CD4-positive, alpha-beta T cell treated with Interleukin-17A for 4 hours (primary cell): ENCODE measurements around the gene UGT1A6.
"Not testable (repeated sequence)": the region's sequence is repeated elsewhere in the genome, so short reads cannot be mapped to it uniquely, and the experiment has no call there.

Experiments
- DNase-seq: peaks from one replicate; pipeline ENCODE4 v3.0.0-alpha.2; 2020; ENCODE audit warnings: mixed read lengths

Gene UGT1A6

DNA sequence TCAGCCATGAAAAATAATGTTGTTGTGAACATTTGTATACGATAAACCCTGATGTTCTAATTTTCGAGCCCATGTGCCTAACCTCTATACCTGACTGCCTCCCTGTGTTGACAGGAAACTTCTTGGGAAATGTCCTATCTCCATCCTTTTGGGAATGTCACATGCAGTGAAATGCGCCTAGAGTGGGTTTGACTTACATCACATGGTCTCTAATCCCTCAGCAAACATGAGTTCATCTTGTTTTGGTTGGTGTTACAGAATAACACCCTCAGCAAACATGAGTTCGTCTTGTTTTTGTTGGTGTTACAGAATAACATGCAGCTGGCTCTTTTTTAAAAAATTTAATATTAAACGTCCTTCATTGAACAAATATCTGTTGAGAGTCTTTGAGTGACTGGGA is 4.3 kb upstream of the UGT1A6 start:
- no peak for DNase-seq

DNA sequence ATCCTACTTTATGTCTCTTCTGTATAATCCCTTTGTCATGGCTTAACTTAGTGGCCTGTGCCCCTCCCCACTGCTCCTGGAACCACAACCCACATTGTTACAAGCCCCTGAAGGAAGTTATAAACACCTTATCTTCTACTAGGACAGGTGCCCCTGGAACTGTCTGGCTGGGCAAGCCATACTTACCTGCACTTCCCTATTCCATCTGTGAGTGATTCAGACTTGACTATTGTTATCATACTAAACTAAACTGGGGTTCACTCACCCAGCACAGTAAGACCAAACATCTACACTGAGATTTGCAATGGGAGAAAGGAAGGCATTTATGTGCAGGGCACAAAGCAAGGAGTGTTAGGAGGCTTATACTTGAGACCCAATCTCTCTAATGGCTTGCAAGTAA is 3.7 kb upstream of the UGT1A6 start:
- DNase-seq, result no peak

DNA sequence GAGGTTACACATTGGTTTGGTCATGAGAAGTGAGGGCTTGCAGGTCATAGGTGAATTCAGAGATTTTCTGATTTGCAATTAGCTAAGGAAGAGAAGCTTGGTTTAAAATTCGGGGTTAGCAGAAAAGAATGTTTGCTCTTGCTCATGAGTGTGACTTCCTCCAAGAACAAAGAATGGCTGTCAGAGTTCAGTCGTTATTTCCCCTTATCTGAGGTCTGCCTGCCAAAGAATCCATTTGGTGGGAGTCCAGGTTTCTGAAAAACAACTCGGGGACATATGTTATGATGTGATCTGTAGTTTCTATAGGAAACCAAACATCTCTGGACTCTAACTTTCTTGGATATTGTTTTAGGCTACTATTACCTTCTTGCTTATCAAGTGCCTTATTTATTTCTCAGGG is 3.2 kb upstream of the UGT1A6 start:
- no peak for DNase-seq

DNA sequence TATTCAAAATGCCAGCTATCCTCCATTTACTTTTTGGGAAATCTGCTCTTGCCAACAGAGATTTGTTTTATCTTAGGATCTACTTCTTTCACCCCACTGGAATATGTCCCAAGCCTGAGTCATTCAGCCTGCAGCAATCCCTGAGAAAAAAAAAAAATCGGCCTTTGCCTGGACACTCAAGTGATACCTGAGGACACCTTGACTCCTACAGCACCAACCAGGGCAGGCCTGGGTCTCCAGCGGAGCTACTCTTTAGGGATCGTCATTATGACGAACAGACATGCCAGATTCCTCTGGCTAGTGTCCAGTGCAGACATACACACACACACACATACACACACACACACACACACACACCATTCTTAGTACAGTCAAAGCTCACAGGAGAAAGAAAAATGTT is 2.2 kb upstream of the UGT1A6 start:
- DNase-seq, result no peak

DNA sequence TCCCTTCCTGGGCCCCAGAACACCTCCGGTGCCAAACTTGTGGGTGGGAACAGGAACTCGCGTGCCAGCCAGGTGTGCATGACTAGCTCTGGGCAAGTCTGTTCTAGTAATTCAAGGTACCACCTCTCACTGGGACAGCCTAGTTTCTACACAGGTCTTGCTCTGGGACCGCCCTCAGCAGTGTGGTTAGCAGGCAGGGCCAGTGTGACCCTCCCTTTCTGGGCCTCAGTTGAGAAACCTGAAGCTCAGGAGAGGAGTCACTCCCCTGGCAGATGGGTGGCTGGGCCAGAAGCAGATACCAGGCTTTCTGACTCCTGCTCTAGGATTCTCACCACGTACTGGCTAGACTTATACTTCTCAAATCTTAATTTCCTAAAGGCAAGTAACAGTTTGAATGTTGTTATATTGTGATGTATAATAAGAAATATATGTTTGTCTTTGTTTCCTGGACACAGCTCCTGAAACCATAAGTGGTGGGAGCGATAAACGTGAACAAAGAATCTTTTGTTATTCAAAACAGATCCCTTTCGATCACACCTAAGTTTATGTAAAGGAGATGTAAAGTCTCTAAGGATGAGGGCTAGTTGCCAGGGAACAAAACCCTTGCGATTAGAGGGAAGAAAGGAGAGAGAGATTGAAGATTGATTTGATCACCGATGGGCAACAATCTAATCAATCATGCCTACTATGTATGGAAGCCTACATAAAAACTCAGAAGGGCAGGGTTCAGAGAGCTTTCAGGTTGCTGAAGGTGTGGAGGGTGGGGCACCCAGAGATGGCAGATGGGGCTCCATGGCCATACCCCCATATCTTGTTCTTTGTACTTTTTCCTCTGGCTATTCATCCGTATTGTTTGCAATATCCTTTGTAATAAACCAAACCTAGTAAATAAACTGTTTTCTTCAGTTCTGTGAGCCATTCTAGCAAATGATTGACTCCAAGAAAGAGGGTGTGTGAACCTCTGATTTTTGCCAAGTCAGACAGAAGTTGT is 952 bp upstream of the UGT1A6 start:
- no peak for DNase-seq

DNA sequence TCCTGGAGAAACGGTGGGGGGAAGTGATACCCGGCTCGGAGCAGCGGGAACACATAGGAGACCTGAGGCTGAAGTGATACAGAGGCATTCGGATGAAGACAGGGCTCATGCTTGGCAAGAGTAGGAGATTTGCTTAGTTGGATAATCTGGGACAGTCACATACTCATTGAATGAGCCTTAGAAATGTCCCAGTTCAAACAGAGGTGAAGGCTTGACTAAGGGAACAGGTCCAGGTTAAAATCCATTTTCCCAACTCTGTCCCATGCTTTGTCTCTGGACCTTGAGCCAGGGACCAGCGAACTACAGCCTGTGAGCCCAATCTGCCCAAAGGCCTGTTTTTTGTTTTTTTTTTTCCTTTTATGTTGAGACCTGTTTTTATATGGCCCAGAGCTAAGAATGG is 1.3 kb downstream of the UGT1A6 start:
- no peak for DNase-seq

DNA sequence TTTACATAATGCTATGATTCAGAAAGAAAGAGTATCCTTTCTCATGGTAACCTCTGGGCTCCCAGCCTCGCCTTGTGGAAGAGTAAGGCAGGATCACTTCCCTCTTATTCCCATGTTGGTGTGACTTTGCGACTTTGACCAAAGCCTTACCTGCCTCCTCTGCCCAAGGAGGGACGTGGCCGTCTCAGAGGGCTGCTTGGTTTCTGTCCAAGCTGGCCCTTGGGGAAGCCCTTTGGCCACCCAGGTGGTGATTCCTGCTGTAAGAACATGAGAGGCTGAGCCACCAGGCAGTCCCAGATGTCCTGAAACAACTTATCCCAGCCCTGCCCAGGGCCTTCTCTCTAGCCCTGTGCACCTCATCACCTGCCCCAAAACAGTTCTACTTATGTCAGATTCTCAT is 6.0 kb downstream of the UGT1A6 start:
- DNase-seq, result no peak

DNA sequence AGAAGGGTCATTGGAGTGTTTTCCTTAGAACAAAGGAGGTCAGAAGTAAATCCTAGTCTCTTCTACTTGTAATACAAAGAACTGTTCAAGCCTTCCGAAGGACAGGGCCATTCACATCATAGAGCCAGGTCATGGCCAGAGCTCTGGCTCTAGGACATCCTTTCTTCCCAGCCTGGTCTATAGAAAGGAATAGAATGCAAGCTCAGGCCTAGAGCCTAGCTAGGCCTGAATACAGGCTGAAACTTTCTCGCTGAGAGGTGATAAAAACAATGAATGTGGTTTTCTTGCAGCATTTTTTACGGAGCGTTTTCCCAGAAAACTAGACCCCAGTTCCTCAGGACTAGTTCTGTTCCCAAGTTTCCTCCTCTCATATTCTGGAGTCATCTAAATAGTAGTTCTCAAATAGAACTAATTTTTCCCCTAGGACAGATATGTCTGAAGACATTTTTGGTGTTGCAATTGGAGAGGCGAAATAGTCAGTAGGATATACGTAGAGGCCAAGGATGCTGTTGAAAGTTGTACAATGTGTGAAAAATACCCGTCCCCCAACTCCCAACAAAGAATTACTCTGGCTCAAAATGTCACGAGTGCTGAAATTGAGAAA is 6.8 kb downstream of the UGT1A6 start:
- no peak for DNase-seq

DNA sequence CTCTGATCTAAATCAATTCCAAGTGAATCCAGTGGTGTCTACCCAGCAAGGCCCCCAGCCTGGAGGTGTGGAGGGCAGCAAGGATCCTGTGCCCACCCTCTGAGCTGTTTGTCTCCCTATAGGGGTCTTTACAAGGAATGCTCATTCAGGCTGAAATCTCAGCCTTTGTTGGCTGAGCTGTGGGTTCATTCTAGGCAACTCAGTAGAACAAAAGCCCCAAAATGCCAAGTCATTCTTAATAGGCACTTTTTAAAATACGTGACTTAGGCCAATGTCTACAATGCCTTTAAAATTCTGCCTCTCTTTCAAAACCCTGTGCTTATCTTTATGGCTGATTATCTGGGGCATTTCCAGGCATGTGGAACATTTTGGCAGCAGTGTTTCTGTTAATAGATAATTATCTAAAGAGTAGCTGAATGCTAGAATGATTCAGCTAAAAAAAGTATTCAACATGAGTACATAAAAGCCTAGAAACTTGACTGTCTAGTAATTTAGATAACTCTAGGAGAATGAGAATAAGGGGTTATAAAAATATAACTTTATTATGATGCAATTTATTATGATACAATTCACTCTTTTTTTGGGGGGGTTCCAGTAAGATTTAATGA is 7.4 kb downstream of the UGT1A6 start:
- no peak for DNase-seq

DNA sequence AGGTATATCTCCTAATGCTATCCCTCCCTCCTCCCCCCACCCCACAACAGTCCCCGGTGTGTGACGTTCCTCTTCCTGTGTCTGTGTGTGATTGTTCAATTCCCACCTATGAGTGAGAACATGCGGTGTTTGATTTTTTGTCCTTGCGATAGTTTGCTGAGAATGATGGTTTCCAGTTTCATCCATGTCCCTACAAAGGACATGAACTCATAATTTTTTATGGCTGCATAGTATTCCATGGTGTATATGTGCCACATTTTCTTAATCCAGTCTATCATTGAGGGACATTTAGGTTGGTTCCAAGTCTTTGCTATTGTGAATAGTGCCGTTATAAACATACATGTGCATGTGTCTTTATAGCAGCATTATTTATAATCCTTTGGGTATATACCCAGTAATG is 8.2 kb downstream of the UGT1A6 start:
- DNase-seq, result not testable (repeated sequence)

DNA sequence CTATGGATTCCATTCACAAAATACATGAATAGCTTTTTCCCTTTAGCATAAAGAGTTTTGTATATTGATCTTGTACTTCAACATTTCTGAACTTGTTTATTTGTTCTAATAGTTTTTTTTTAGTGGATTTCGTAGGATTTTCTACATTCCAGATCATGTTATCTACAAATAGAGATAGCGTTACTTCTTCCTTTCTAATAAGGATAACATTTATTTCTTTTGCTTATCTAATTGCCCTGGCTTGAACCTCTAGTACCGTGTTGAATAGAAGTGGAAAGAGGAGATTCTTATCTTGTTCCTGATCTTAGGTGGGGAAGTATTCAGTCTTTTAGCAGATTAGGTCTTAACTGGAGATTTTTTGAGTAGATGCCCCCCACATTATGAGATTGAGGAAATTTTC is 9.5 kb downstream of the UGT1A6 start:
- no peak for DNase-seq

DNA sequence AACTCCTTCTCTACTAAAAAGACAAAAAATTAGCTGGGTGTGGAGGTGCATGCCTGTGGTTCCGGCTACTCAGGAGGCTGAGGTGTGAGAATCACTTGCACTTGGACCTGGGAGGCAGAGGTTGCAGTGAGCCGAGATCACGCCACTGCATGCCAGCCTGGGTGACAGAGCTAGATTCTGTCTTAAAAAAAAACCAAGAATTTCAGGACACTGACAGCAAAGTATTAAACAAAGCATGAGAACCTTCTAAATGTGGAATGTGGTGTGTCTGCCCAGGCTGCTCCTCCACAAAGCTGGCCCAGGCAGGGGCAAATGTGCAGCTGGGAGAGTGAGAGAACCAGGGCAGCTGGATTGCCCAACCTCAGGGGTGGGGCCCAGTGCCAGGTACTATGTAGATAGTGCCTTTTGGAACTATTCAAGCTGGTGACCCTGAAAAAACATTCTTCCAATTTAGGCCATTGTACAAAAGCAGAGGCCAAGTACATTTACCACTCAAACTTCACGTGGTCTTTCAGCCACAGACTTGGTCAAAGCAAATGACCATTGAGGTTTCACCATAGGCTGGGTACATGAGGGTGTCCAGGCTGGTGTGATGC is 13.3 kb downstream of the UGT1A6 start:
- no peak for DNase-seq

DNA sequence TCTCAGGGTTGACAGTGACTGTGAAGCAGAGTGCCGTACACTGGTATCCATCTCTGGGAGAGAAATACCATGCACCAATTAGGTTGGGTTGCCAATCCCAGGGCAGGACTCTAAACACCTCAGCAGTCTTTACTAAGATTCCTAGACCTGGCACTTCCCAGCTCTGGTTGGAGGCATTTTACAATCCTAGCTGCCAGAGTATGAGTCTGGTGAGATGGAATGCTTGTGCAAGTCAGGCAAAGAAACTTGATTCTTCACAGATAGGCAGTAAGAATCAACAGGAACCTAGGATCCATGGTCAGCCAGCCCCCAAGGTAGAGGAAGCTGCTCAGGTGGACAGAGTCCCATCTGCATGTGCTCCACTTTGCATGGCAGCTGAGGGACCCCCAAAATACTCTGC is 14.0 kb downstream of the UGT1A6 start:
- DNase-seq, result no peak

DNA sequence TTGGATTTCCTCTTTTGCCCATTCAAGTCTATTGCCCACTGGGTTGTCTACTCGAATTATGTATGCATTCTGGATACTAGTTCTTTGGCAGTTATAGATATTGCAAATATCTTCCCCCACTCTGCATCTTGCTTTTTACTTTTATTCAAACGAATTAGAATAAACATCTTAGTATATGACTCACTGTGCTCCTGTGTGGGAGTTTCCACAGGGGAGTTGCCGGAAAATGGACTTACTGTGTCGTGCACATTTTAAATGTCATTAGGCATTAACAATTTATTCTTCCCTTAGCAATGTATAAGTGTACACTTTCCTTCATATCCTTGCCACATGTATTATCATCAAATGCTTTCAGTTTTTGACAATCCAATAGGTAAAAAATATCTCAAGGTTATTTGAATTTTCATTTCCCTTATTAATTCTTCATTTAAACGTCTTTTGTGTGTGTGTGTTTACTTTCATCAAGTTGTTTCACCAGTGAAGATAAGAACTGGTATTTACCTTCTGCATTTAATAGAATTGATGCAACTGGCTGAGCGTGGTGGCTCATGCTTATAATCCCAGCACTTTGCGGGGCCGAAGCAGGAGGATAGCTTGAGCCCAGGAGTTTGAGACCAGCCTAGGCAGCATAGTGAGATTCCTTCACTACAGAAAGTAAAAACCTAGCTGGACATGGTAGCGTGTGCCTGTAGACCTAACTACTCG is 15.4 kb downstream of the UGT1A6 start:
- no peak for DNase-seq

DNA sequence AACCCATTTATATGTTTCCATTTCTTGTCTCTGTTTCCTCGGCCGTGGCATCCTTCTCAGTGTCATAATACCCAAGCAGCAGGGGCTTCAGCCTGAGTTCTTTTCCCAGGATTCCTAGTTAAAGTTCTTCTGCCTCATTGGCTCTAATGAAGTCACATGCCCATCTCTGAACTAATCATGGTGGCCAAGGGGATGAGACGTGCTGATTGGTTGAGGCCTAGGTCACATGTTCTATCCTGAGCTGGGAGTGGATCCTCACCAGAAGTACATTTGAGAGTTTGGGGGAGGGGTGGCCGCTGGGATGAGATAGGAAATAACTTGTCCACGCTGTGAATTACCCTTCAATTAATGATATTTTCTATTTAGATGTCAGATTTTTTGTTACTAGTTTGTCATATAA is 16.3 kb downstream of the UGT1A6 start:
- no peak for DNase-seq

DNA sequence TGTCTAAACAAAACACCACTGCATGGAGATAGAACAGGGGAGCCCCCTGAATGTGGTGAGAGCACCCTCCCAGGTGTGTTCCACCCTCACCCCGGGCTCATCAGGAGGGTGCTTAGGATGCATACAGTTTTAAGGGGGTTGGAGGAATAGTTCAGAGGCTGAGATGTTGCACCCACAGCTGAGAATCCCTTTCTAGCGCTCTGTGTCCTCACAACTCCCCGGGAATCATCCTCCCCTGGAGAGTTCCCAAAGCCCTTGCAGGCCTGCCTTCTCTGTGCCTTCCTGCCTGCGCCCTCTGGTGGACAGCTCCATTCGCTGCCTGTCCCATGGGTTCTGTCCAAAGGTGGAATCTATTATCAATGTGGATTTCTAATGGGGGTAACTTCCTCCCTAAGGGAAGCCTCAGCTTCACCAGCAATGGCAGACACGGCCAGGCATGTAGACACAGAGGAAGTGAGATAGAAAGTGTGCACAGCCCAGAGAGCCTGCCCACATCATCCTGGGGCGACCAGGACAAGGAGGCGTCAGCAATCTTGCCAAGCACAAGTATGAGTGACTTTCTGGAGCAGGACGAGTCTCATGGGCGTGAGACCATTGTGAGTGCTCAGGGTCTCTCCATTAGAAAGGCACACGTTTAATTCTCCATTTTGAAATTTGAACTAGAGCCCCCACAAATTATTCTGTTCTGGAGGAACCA is 18.8 kb downstream of the UGT1A6 start:
- DNase-seq, result peak; percentile 70

DNA sequence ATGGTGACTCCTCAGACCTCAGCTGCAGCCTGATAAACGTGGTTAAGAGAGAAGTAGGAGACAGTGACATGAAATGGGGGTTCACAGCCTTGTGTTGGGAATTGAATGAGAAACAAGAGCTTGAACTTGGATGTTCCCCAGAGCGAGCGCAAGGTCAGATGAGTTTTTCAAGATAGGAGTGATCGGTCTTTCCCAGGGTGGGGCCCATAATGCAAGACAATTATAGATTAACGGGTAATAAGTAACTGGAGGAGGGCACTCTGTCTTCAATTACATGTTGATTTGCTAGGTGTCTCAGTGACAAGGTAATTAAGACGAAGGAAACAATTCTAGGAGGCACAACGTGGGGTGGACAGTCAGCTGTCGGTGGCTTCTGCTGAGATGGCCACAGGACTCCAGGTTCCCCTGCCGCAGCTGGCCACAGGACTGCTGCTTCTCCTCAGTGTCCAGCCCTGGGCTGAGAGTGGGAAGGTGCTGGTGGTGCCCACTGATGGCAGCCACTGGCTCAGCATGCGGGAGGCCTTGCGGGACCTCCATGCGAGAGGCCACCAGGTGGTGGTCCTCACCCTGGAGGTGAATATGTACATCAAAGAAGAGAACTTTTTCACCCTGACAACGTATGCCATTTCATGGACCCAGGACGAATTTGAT is 20.0 kb downstream of the UGT1A6 start, which contains the start of gene UGT1A5:
UGT1A5 (plus strand) TSS at position 297 of the 651 bp plus-strand sequence; CDS start at position 382, 85 bp downstream.
- DNase-seq, result no peak

DNA sequence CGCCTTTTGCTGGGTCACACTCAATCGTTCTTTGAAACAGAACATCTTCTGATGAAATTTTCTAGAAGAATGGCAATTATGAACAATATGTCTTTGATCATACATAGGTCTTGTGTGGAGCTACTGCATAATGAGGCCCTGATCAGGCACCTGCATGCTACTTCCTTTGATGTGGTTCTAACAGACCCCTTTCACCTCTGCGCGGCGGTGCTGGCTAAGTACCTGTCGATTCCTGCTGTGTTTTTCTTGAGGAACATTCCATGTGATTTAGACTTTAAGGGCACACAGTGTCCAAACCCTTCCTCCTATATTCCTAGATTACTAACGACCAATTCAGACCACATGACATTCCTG is 20.5 kb downstream of the UGT1A6 start:
- DNase-seq, result no peak

DNA sequence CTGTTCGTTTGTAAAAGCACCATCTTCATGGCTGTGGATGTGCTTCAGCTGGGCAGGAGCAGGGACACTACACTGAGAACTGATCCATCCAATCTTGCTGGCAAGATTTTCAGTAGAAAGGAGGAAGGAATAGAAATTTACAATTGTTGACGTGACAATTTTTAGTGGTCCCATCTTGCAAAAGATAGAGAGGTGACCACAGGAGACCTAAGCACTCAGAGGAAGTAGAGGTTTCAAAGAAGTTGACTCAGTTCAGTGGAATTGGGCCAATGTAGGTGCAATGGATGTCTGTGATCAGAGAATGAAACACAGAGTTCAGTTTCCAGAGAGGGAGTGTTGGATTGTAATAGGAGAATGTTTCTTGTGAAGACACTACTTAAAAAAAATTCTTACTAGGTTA is 21.4 kb downstream of the UGT1A6 start:
- DNase-seq, result no peak

DNA sequence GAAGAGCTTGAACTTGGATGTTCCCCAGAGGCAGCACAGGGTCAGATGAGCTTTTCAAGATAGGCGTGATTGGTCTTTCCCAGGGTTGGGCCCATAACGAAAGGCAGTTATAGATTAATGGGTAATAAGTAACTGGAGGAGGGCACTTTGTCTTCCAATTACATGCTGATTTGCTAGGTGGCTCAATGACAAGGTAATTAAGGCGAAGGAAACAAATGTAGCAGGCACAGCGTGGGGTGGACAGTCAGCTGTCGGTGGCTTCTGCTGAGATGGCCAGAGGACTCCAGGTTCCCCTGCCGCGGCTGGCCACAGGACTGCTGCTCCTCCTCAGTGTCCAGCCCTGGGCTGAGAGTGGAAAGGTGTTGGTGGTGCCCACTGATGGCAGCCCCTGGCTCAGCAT is 25.9 kb downstream of the UGT1A6 start, which contains the start of gene UGT1A4:
UGT1A4 (plus strand) TSS at position 185 of the 400 bp plus-strand sequence; CDS start at position 270, 85 bp downstream.
- no peak for DNase-seq

DNA sequence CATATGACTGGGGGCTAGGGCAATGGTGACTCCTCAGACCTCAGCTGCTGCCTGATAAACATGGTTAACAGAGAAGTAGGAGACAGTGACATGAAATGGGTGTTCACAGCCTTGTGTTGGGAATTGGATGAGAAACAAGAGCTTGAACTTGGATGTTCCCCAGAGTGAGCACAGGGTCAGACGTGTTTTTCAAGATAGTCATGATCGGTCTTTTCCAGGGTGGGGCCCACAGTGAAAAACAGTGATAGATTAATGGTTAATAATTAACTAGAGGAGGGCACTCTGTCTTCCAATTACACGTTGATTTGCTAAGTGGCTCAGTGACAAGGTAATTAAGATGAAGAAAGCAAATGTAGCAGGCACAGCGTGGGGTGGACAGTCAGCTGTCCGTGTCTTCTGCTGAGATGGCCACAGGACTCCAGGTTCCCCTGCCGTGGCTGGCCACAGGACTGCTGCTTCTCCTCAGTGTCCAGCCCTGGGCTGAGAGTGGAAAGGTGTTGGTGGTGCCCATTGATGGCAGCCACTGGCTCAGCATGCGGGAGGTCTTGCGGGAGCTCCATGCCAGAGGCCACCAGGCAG is 36.1 kb downstream of the UGT1A6 start, which contains the start of gene UGT1A3:
UGT1A3 (plus strand) TSS at position 320 of the 579 bp plus-strand sequence; CDS start at position 405, 85 bp downstream.
- no peak for DNase-seq
